ENCODE data around the gene LEPROT.
"Not testable (repeated sequence)": the region's sequence is repeated elsewhere in the genome, so short reads cannot be mapped to it uniquely, and the experiment has no call there.

The LEPROT gene

GRCh38 chr1:65441464-65441863 lies 21.0 kb downstream of the LEPROT start:
- DNase-seq, result no peak

- DNase-seq, result no peak
Measured at GRCh38 chr1:65442442-65442841, 22.0 kb downstream of the LEPROT start.

GRCh38 chr1:65443647-65444046 lies 23.2 kb downstream of the LEPROT start:
- no peak for DNase-seq

GRCh38 chr1:65444128-65444640 lies 23.7 kb downstream of the LEPROT start:
- no peak for DNase-seq

- DNase-seq, result no peak
Measured at GRCh38 chr1:65445837-65446236, 25.4 kb downstream of the LEPROT start.

- DNase-seq, result no peak
Measured at GRCh38 chr1:65449214-65449823, 28.9 kb downstream of the LEPROT start.

GRCh38 chr1:65455678-65456077 lies 35.2 kb downstream of the LEPROT start:
- DNase-seq, result not testable (repeated sequence)

- no peak for DNase-seq
Measured at GRCh38 chr1:65456481-65456880, 36.0 kb downstream of the LEPROT start.

GRCh38 chr1:65457868-65458267 lies 37.4 kb downstream of the LEPROT start:
- DNase-seq, result no peak

- DNase-seq, result no peak
Measured at GRCh38 chr1:65458730-65459396, 38.4 kb downstream of the LEPROT start.

- DNase-seq, result no peak
Measured at GRCh38 chr1:65459397-65459768, 38.9 kb downstream of the LEPROT start.

GRCh38 chr1:65465837-65466236 lies 45.4 kb downstream of the LEPROT start:
- not testable (repeated sequence) for DNase-seq

GRCh38 chr1:65467536-65467935 lies 47.1 kb downstream of the LEPROT start:
- no peak for DNase-seq

- no peak for DNase-seq
Measured at GRCh38 chr1:65469126-65469888, 48.8 kb downstream of the LEPROT start.

- DNase-seq, result peak; percentile 1
Measured at GRCh38 chr1:65469889-65470340, 49.4 kb downstream of the LEPROT start.

GRCh38 chr1:65470766-65471165 lies 50.3 kb downstream of the LEPROT start:
- DNase-seq, result no peak

- DNase-seq, result no peak
Measured at GRCh38 chr1:65471213-65471833, 50.9 kb downstream of the LEPROT start.

- DNase-seq, result no peak
Measured at GRCh38 chr1:65471861-65472332, 51.4 kb downstream of the LEPROT start.

GRCh38 chr1:65476327-65476726 lies 55.9 kb downstream of the LEPROT start:
- DNase-seq, result no peak

GRCh38 chr1:65477414-65478378 lies 57.2 kb downstream of the LEPROT start:
- no peak for DNase-seq

GRCh38 chr1:65478379-65479026 lies 58.0 kb downstream of the LEPROT start:
- no peak for DNase-seq
